AG04450 (cell line): Measurements from ENCODE around the gene SLC6A2. TPM values are rescaled to one million over a fixed set of nuclear protein-coding genes. Genes with fewer than 3 reads are reported as not detected.

Source experiments
- CTCF ChIA-PET: fragments of 300-600, 350-600 bp; formaldehyde crosslinking; extraction: SDS; loops from one replicate; lab custom pipeline; 2022; ENCODE audit warnings: antibody characterized with exemption, inconsistent platforms; lab: Charles Lee
- POLR2A ChIA-PET: fragments of 350-600 bp; formaldehyde crosslinking; extraction: SDS; loops from one replicate; lab custom pipeline; 2021; ENCODE audit warnings: antibody characterized with exemption, inconsistent platforms; lab: Yijun Ruan, JAX
- DNase-seq: peaks from one replicate; pipeline ENCODE4 v3.0.0-alpha.2; 2011; ENCODE audit warnings: low read depth, low spot score
- H3K27ac ChIP-seq: one replicate; pipeline ENCODE4 v1.5.1; 2012; ENCODE audit warnings: low read depth, low read length, control low read depth
- H3K27me3 ChIP-seq: one replicate; pipeline ENCODE4 v1.6.0; 2012; ENCODE audit warnings: low read length; ENCODE audit not compliant: control insufficient read depth, insufficient read depth
- H3K4me3 ChIP-seq: 2 replicates; pipeline ENCODE4 v1.5.1; 2011; ENCODE audit warnings: mild to moderate bottlenecking, low read depth, low read length, control low read depth
- H3K9me3 ChIP-seq: 2 replicates; pipeline ENCODE4 v1.5.1; 2012; ENCODE audit warnings: low read length; ENCODE audit not compliant: control insufficient read depth, insufficient read depth
- CTCF ChIP-seq: IDR thresholded peaks from 2 replicates; pipeline ENCODE4 v1.5.1; 2011; ENCODE audit warnings: low read depth, low read length, control low read depth, inconsistent platforms
- polyA plus RNA-seq: library from polyadenylated mRNA; depleted of rRNA; stranded (reverse); fragments of >200 nt; gene quantifications from 2 replicates; pipeline ENCODE4 v1.2.3, GENCODE V29; 2011

SLC6A2 gene
- polyA plus RNA-seq, 1 experiment = not detected

- Histone ChIP-seq H3K4me3 (no peak overlapping the region), H3K27me3 (no peaks in the 10 kb centered on the region), H3K27ac (no peak overlapping the region), H3K9me3 (no peaks in the 10 kb centered on the region)
- ChIA-PET CTCF (no interaction called here), POLR2A (no interaction called here)
- no peak for DNase-seq
- TF ChIP-seq CTCF = no peak
Measured at GRCh38 chr16:55728797-55729196, 73.0 kb downstream of the SLC6A2 start.

GRCh38 chr16:55730115-55730514, 74.3 kb downstream of the SLC6A2 start:
- ChIA-PET CTCF (no interaction called here), POLR2A (no interaction called here)
- no peak for DNase-seq
- Histone ChIP-seq H3K4me3 (no peak overlapping the region), H3K27me3 (no peaks in the 10 kb centered on the region), H3K27ac (no peak overlapping the region), H3K9me3 (no peaks in the 10 kb centered on the region)
- TF ChIP-seq CTCF = no peak

- no peaks in the 10 kb centered on the region for H3K9me3 ChIP-seq
- no peak for DNase-seq
- no peaks in the 10 kb centered on the region for H3K27me3 ChIP-seq
- no peak for TF ChIP-seq CTCF
- ChIA-PET CTCF (no interaction called here), POLR2A (no interaction called here)
- no peak overlapping the region for H3K4me3 ChIP-seq
- H3K27ac ChIP-seq = no peak overlapping the region
Measured at GRCh38 chr16:55732496-55732895, 76.7 kb downstream of the SLC6A2 start.

DNA sequence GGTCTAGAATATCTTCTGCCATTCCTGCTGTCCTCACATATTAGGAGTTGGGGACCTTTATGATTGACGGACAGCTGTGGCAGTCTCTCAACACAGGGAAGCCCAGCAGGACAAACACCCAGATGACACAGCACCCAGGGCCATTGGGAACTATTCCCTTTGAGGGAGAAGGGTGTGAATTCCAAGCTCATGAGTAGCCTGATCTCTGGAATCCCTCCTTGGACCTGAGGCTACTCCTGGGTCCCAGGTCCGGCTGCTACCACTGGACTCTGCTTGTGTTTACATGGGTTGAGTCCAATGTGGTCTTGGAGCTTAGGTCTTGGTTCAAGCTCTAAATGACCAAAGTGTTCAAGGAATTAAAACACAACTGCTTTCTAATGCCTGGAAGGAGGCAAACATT, 78.9 kb downstream of the SLC6A2 start:
- ChIA-PET CTCF (no interaction called here), POLR2A (no interaction called here)
- no peak for DNase-seq
- no peak for TF ChIP-seq CTCF
- no peaks in the 10 kb centered on the region for H3K9me3 ChIP-seq
- H3K27ac ChIP-seq = no peak overlapping the region
- no peaks in the 10 kb centered on the region for H3K27me3 ChIP-seq
- no peak overlapping the region for H3K4me3 ChIP-seq

DNA sequence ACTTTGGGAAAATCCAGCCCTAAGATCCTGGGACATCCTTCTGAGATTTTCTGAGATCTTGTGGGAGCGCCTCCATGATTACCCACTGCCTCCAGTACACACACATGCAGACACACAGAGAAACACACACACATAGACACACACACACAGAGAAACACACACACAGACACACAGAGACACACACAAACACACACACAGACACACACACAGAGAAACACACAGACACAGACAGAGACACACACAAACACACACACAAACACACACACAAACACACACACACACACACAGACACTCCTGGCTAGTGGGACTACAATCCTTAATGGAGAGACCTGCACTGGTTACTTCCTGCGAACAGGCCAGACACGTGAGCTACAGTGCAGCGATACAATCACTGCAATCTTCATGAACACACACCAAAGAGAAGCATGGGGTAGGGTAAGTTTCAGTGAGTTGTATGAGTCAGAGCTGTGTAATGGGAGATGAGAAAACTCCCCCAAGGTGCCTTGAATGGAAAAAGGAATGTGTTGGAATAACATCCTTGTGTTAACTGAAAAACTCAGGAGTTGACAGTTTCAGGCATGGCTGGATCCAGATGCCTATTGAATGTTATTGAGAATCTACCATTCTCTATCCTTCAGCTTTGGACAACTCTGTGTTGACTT, 79.5 kb downstream of the SLC6A2 start:
- no peak overlapping the region for H3K27ac ChIP-seq
- DNase-seq = no peak
- no peak overlapping the region for H3K4me3 ChIP-seq
- TF ChIP-seq CTCF = no peak
- no peaks in the 10 kb centered on the region for H3K9me3 ChIP-seq
- POLR2A ChIA-PET = no interaction called here
- CTCF ChIA-PET = no interaction called here
- no peaks in the 10 kb centered on the region for H3K27me3 ChIP-seq
